Kidney (tissue), 14 donors: ENCODE data around the gene CPZ. TPM values are rescaled to one million over a fixed set of nuclear protein-coding genes. Genes with fewer than 3 reads are reported as not detected.

ENCODE experiments used
- DNase-seq, 5 donors: peaks; one replicate each; pipeline ENCODE4 v3.0.0-alpha.2; 2013 to 2020
- FAIRE-seq: peaks from 2 replicates; lab custom pipeline; 2012; peaks lifted over from hg19 to GRCh38; lab: Jason Lieb, UNC
- H3K27ac ChIP-seq, 2 donors: one replicate each; pipeline ENCODE4 v1.7.0; 2013; ENCODE audit warnings: low read depth in 2 of 2, low read length in 2 of 2, inconsistent platforms in 1 of 2
- H3K27me3 ChIP-seq: one replicate; pipeline ENCODE4 v1.7.1; 2013; ENCODE audit warnings: low read length, inconsistent platforms; ENCODE audit not compliant: control insufficient read depth, insufficient read depth
- H3K36me3 ChIP-seq, 3 donors: one replicate each; pipeline versions ENCODE4 v1.7.0 to v1.7.1; 2013; ENCODE audit warnings: low read length in 3 of 3, control low read depth in 1 of 3, inconsistent platforms in 1 of 3; ENCODE audit not compliant: insufficient read depth in 3 of 3, control insufficient read depth in 2 of 3
- H3K4me1 ChIP-seq, 3 donors: one replicate each; pipeline versions ENCODE4 v1.7.0 to v1.7.1; 2013; ENCODE audit warnings: low read length in 3 of 3, inconsistent platforms in 1 of 3, low read depth in 1 of 3; ENCODE audit not compliant: control insufficient read depth in 2 of 3, insufficient read depth in 2 of 3
- H3K4me3 ChIP-seq, 3 donors: one replicate each; pipeline versions ENCODE4 v1.7.0 to v1.8.1; 2013; ENCODE audit warnings: low read length in 3 of 3, control low read depth in 1 of 3, inconsistent platforms in 1 of 3
- H3K9ac ChIP-seq, 3 donors: one replicate each; pipeline versions ENCODE4 v1.7.0 to v1.7.1; 2013; ENCODE audit warnings: low read length in 3 of 3, control low read depth in 1 of 3, inconsistent platforms in 1 of 3
- H3K9me3 ChIP-seq, 3 donors: one replicate each; pipeline versions ENCODE4 v1.7.0 to v1.7.1; 2013; ENCODE audit warnings: low read length in 3 of 3, control low read depth in 1 of 3, inconsistent platforms in 1 of 3; ENCODE audit not compliant: control insufficient read depth in 2 of 3, insufficient read depth in 1 of 3
- CTCF ChIP-seq: IDR thresholded peaks from 3 replicates; pipeline ENCODE4 v1.5.1; 2012; ENCODE audit warnings: mild to moderate bottlenecking, moderate library complexity, borderline replicate concordance; ENCODE audit not compliant: insufficient read depth; ENCODE audit errors: extremely low read depth
- intact Hi-C: fragments of 100-400 bp; cut with DNase I; formaldehyde crosslinking; loops from one replicate; pipeline ENCODE4 v1.11.1; 2022
- polyA plus RNA-seq: library from polyadenylated mRNA; stranded (reverse); fragments of 350-450 nt; fragmentation: Illumina TruSeq; extraction: RNeasy Lipid Tissue Mini Kit (QIAGEN cat#74804); gene quantifications from one replicate; pipeline ENCODE4 v1.2.3, GENCODE V29; 2014; ENCODE audit warnings: low read depth, low replicate concordance; ENCODE audit not compliant: insufficient read depth
- total RNA-seq: library from RNA; stranded (reverse); fragmentation: NEBNext Ultra II Directional; extraction: Animal tissue kit (Norgen Biotek cat#: 25700); gene quantifications from one replicate; pipeline ENCODE4 v1.2.1, GENCODE V29; 2021
- donor health status: control.
- donor health status: control.
- donor health status: control.
- donor health status: control.
- donor health status: control.
- donor health status: DM: yes; HTN: yes; CAD: no.
- donor health status: Normal renal cell carcinoma (clear cell type).

Gene CPZ
- total and polyA plus RNA-seq, 2 donors from 2014 or later, result 1.2 to 2.6 TPM

GRCh38 chr4:8637456-8637984 lies 45.0 kb downstream of the CPZ start:
- H3K27me3 ChIP-seq, result peaks cover 11% of the 10 kb centered on the region
- intact Hi-C loops, result no loop called here
- H3K9ac ChIP-seq, result no peak overlapping the region
- FAIRE-seq, result no peak
- H3K36me3 ChIP-seq, result no peaks in the 10 kb centered on the region
- no peaks in the 10 kb centered on the region for H3K9me3 ChIP-seq
- no peaks in the 10 kb centered on the region for H3K4me1 ChIP-seq
- no peak for DNase-seq
- no peak overlapping the region for H3K4me3 ChIP-seq
- H3K27ac ChIP-seq, result no peak overlapping the region
- TF ChIP-seq CTCF, result no peak

DNA sequence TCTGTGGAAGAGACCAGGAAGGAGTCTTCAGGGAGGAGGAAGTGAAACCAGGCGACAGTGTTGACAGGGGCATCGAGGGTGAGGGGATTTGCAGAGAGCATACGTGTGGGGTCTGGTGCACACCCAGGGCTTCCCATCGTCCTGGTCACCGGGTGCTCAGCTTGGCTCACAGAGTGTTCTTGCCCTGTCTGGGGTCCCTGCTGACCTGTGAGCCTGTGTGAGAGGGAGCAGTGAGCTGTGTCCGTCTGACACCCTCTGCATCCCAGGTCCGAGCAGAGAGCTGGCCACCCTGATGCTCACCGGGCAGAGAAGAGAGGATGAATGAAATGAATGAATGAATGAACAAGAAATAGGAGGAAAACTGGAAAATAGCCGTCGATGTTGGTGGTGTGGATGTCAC lies 46.5 kb downstream of the CPZ start:
- H3K9me3 ChIP-seq, result no peaks in the 10 kb centered on the region
- H3K27me3 ChIP-seq, result peaks cover 11% of the 10 kb centered on the region
- TF ChIP-seq CTCF, result no peak
- no peak overlapping the region for H3K27ac ChIP-seq
- FAIRE-seq (no peak), DNase-seq (peak in 1 of 5 donors; percentile 53)
- intact Hi-C loops, result no loop called here
- H3K36me3 ChIP-seq, result no peaks in the 10 kb centered on the region
- H3K9ac ChIP-seq, result no peak overlapping the region
- no peaks in the 10 kb centered on the region for H3K4me1 ChIP-seq
- no peak overlapping the region for H3K4me3 ChIP-seq

GRCh38 chr4:8639777-8640720 lies 47.5 kb downstream of the CPZ start:
- H3K4me3 ChIP-seq, result no peak overlapping the region
- no peaks in the 10 kb centered on the region for H3K36me3 ChIP-seq
- no peak overlapping the region for H3K9ac ChIP-seq
- H3K27ac ChIP-seq, result no peak overlapping the region
- intact Hi-C loops, result no loop called here
- H3K27me3 ChIP-seq, result peaks cover 11% of the 10 kb centered on the region
- no peaks in the 10 kb centered on the region for H3K4me1 ChIP-seq
- no peak for TF ChIP-seq CTCF
- no peaks in the 10 kb centered on the region for H3K9me3 ChIP-seq
- no peak for FAIRE-seq
- peak; percentile 36 to 66 (median 62) for DNase-seq
